SK-N-SH (cell line): Measurements from ENCODE around the gene PEX26. TPM values are rescaled to one million over a fixed set of nuclear protein-coding genes. Genes with fewer than 3 reads are reported as not detected.
A peak's percentile ranks its signal among the peaks of the same experiment; 100 is the strongest.
"Not testable (repeated sequence)": the region's sequence is repeated elsewhere in the genome, so short reads cannot be mapped to it uniquely, and the experiment has no call there.

Experiments
- CTCF ChIA-PET: fragments of 300-600, 350-600 bp; formaldehyde crosslinking; extraction: SDS; loops from one replicate; lab custom pipeline; 2021; lab: Yijun Ruan, JAX
- POLR2A ChIA-PET: fragments of 350-600 bp; sonication (Branson Sonifier 250); formaldehyde crosslinking; extraction: SDS; loops from one replicate; lab custom pipeline; 2020; ENCODE audit warnings: antibody characterized with exemption, inconsistent platforms; lab: Yijun Ruan, JAX
- DNase-seq: peaks from one replicate; pipeline ENCODE4 v3.0.0; 2012
- H2AFZ ChIP-seq: fragments of 200-600 bp; sonication (generic); 2 replicates; pipeline ENCODE4 v1.8.1; 2016; ENCODE audit warnings: antibody characterized with exemption, mild to moderate bottlenecking, low read depth
- H3F3A ChIP-seq: fragments of 200-600 bp; sonication (generic); replicated peaks from 2 replicates; pipeline ENCODE3; 2016; ENCODE audit warnings: antibody characterized with exemption, mild to moderate bottlenecking; ENCODE audit not compliant: insufficient read depth
- H3K27ac ChIP-seq, 2 experiments: fragments of 200-500 bp in 1 of 2; fragments of 200-600 bp in 1 of 2; sonication (Bioruptor generic) in 1 of 2; sonication (generic), shearing (Covaris generic) in 1 of 2; 2 replicates each; pipeline versions ENCODE4 v1.5.1 to v1.6.1; 2014 to 2016; ENCODE audit warnings: low read depth in 2 of 2, inconsistent platforms in 1 of 2, low read length in 1 of 2, mild to moderate bottlenecking in 1 of 2, mixed read lengths in 1 of 2
- H3K27me3 ChIP-seq: fragments of 200-600 bp; sonication (generic), shearing (Covaris generic); 2 replicates; pipeline ENCODE4 v1.6.1; 2016; ENCODE audit warnings: mixed run types; ENCODE audit not compliant: insufficient read depth
- H3K36me3 ChIP-seq, 2 experiments: fragments of 200-500 bp in 1 of 2; fragments of 200-600 bp in 1 of 2; sonication (Bioruptor generic) in 1 of 2; sonication (generic) in 1 of 2; replicated peaks in 1 of 2; 2 replicates each; pipeline versions ENCODE3 to v1.5.1; 2014 to 2016; ENCODE audit warnings: low read length in 1 of 2, mild to moderate bottlenecking in 1 of 2; ENCODE audit not compliant: insufficient read depth in 2 of 2, control insufficient read depth in 1 of 2
- H3K4me1 ChIP-seq, 2 experiments: fragments of 200-500 bp in 1 of 2; fragments of 200-600 bp in 1 of 2; sonication (Bioruptor generic) in 1 of 2; sonication (generic), shearing (Covaris generic) in 1 of 2; 2 replicates each; pipeline versions ENCODE4 v1.5.1 to v1.6.1; 2014 to 2016; ENCODE audit warnings: low read depth in 1 of 2, low read length in 1 of 2, mixed run types in 1 of 2; ENCODE audit not compliant: insufficient read depth in 2 of 2, control insufficient read depth in 1 of 2
- H3K4me2 ChIP-seq: fragments of 200-600 bp; sonication (generic), shearing (Covaris generic); 2 replicates; pipeline ENCODE4 v1.6.1; 2017; ENCODE audit warnings: mixed run types
- H3K4me3 ChIP-seq, 2 experiments: fragments of 200-500 bp in 1 of 2; fragments of 200-600 bp in 1 of 2; sonication (Bioruptor generic) in 1 of 2; sonication (generic), shearing (Covaris generic) in 1 of 2; 2 replicates each; pipeline versions ENCODE4 v1.5.1 to v1.8.1; 2014 to 2016; ENCODE audit warnings: low read depth in 2 of 2, inconsistent platforms in 1 of 2, low read length in 1 of 2, mild to moderate bottlenecking in 1 of 2, mixed read lengths in 1 of 2, moderate library complexity in 1 of 2
- H3K79me2 ChIP-seq: fragments of 200-600 bp; sonication (generic); 2 replicates; pipeline ENCODE4 v1.8.1; 2017; ENCODE audit warnings: mild to moderate bottlenecking; ENCODE audit not compliant: insufficient read depth
- H3K9ac ChIP-seq: fragments of 200-600 bp; sonication (generic); 2 replicates; pipeline ENCODE4 v1.6.1; 2017; ENCODE audit warnings: mixed run types
- H3K9me2 ChIP-seq: fragments of 200-600 bp; sonication (generic); 2 replicates; pipeline ENCODE4 v1.6.1; 2017; ENCODE audit warnings: mixed run types
- H3K9me3 ChIP-seq: fragments of 200-600 bp; sonication (generic); 2 replicates; pipeline ENCODE4 v1.6.1; 2017; ENCODE audit warnings: mixed run types, mild to moderate bottlenecking, moderate library complexity
- H4K20me1 ChIP-seq: fragments of 200-600 bp; sonication (generic); 2 replicates; pipeline ENCODE4 v1.6.1; 2017; ENCODE audit warnings: mild to moderate bottlenecking, mixed run types; ENCODE audit not compliant: insufficient read depth
- FOSL2 ChIP-seq: IDR thresholded peaks from 2 replicates; pipeline ENCODE4 v1.4.0; 2012; ENCODE audit warnings: low read depth, mild to moderate bottlenecking, moderate library complexity, borderline replicate concordance
- MXI1 ChIP-seq: IDR thresholded peaks from 2 replicates; pipeline ENCODE4 v1.6.1; 2012; ENCODE audit warnings: mild to moderate bottlenecking, low read depth, low read length, improper control_type of control experiment
- NFIC ChIP-seq: IDR thresholded peaks from 2 replicates; pipeline ENCODE4 v1.4.0; 2012; ENCODE audit warnings: borderline replicate concordance
- NRF1 ChIP-seq: IDR thresholded peaks from 2 replicates; pipeline ENCODE4 v1.6.1; 2012; ENCODE audit warnings: low read depth, mild to moderate bottlenecking, low read length
- RCOR1 ChIP-seq: fragments of 150-350 bp; IDR thresholded peaks from 2 replicates; pipeline ENCODE4 v1.6.1; 2017; ENCODE audit warnings: antibody characterized with exemption, low read length
- RXRA ChIP-seq: IDR thresholded peaks from 2 replicates; pipeline ENCODE4 v1.4.0; 2012; ENCODE audit warnings: low read depth, mild to moderate bottlenecking, borderline replicate concordance
- WGBS: methylation state at CpG from one replicate; pipeline ENCODE4 v1.1.6; 2017; ENCODE audit warnings: low lambda C conversion rate; 5-methylcytosine and 5-hydroxymethylcytosine counted together
- polyA plus RNA-seq, 3 experiments: library from polyadenylated mRNA; depleted of rRNA; stranded (reverse); fragments of >200 nt; gene quantifications; 2 replicates each; pipeline ENCODE4 v1.2.3, GENCODE V29; 2012
- TF ChIP-seq, protein P1 (sequence below): fragments of 200-600 bp; sonication (generic); IDR thresholded peaks from 2 replicates; pipeline ENCODE4 v1.6.1; 2017; ENCODE audit warnings: antibody characterized with exemption, mild to moderate bottlenecking, moderate library complexity
- TF ChIP-seq, protein P2 (sequence below): fragments of 150-350 bp; IDR thresholded peaks from 2 replicates; pipeline ENCODE4 v1.6.1; 2016; ENCODE audit warnings: mild to moderate bottlenecking, low read depth, low read length

The PEX26 gene
- polyA plus RNA-seq, 1 of the 3 experiments (the other 2 are of a cell fraction) = 13.0 TPM

DNA sequence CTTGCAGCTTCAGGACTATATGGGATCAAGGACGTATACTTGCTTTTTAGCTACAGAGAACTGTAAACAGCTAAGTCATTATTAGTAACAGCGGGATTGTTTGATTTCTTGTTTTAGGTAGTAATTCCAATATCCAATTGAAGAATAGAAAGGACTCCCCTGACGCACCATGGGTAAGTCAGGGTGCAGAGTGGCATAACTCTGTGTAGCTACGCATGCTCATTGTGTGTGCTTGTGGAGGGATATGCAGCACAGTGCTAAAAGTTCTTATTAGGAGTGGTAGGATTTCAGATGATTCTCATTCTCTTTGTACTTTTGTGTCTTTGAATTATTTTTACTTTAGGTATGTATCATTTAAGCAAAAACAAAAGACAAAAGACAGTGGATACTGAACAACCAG lies 7.7 kb upstream of the PEX26 start:
- Histone ChIP-seq H3F3A (no peaks in the 10 kb centered on the region), H3K27me3 (no peaks in the 10 kb centered on the region), H3K4me2 (no peak overlapping the region), H3K4me1 (no peaks in the 10 kb centered on the region; a peak in 1 of 4 replicates), H3K27ac (no peak overlapping the region), H3K9me3 (no peaks in the 10 kb centered on the region), H3K9me2 (no peaks in the 10 kb centered on the region), H2AFZ (no peak overlapping the region), H3K9ac (no peak overlapping the region), H4K20me1 (no peaks in the 10 kb centered on the region), H3K4me3 (no peak overlapping the region), H3K36me3 (no peaks in the 10 kb centered on the region), H3K79me2 (no peaks in the 10 kb centered on the region)
- TF ChIP-seq NRF1 (no peak), RXRA (no peak)
- TF ChIP-seq, protein P1, sequence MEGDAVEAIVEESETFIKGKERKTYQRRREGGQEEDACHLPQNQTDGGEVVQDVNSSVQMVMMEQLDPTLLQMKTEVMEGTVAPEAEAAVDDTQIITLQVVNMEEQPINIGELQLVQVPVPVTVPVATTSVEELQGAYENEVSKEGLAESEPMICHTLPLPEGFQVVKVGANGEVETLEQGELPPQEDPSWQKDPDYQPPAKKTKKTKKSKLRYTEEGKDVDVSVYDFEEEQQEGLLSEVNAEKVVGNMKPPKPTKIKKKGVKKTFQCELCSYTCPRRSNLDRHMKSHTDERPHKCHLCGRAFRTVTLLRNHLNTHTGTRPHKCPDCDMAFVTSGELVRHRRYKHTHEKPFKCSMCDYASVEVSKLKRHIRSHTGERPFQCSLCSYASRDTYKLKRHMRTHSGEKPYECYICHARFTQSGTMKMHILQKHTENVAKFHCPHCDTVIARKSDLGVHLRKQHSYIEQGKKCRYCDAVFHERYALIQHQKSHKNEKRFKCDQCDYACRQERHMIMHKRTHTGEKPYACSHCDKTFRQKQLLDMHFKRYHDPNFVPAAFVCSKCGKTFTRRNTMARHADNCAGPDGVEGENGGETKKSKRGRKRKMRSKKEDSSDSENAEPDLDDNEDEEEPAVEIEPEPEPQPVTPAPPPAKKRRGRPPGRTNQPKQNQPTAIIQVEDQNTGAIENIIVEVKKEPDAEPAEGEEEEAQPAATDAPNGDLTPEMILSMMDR = no peak
- TF ChIP-seq, protein P2, sequence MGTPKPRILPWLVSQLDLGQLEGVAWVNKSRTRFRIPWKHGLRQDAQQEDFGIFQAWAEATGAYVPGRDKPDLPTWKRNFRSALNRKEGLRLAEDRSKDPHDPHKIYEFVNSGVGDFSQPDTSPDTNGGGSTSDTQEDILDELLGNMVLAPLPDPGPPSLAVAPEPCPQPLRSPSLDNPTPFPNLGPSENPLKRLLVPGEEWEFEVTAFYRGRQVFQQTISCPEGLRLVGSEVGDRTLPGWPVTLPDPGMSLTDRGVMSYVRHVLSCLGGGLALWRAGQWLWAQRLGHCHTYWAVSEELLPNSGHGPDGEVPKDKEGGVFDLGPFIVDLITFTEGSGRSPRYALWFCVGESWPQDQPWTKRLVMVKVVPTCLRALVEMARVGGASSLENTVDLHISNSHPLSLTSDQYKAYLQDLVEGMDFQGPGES = no peak
- DNase-seq = no peak
- CTCF ChIA-PET = interaction anchor here (0.7 to 2.5 kb wide), 7 partner anchors 14 to 327 kb away, joined by 3 to 16 read pairs (median 3); no protein-coding TSS in a partner anchor
- POLR2A ChIA-PET = no interaction called here
- 95% methylated on average over 4 of the region's 4 CpGs for WGBS

DNA sequence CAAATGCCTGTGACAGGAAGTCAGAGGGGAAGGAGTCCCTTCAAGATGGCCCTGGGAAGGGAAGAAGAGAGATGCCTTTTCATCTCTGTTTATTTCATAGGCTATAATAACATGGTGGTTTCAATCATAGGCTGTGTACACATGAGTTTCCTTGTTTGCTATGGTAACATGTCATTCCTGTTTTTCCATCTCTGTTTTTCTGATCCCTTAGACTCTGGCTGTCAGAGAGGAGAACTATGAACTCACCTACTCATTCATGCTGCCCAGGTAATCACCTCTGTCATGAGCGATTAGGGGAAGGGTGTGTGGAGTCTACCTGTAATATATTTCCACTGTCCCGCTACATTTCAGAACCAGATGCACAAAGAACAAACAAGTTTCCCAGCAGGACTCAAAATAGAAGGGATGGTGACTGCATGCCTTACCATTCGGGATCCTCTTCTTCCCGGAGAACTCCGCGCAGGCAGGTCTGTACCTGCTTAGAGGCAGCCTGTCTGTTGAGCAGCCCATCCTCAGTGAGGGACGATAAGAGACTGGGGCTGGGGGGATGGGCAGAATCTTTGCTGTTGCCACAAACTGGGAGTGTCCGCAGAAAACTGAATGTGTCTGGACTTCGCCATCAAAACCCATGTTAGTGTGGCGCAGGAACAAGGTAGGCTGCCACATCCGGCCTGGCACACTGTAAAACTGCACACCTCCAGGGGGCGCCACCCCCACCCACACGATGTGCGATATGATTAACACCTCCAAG lies 7.1 kb upstream of the PEX26 start:
- no peaks in the 10 kb centered on the region for H3F3A ChIP-seq

DNA sequence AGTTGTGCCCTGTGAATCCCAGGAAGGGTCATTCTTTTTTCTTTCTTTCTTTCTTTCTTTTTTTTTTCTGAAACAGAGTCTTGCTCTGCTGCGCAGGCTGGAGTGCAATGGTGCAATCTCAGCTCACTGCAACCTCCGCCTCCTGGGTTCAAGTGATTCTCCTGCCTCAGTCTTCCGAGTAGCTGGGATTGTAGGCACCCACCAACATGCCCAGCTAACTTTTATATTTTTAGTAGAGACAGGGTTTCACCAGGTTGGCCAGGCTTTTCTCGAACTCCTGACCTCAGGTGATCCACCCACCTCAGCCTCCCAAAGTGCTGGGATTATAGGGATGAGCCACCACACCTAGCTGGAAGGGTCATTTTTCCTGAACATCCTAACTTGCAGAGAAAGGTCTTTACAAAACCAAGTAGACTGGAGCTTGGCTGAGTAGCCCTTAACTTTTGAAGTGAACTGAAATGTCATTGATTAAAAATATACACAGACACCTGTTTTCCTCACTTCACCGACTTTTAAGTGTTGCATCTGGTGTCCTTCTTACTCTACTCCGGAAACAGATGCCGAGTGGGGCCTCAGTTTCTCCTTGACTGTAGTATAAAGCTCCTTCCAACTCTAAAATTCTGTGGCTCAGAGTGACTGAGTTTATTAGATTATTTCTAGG lies 6.4 kb upstream of the PEX26 start:
- DNase-seq, POLR2A ChIA-PET, H3K36me3 ChIP-seq, H3F3A ChIP-seq, H3K27ac ChIP-seq, H3K27me3 ChIP-seq, H4K20me1 ChIP-seq, H3K4me2 ChIP-seq, H3K9me3 ChIP-seq, H3K9ac ChIP-seq, H2AFZ ChIP-seq, H3K79me2 ChIP-seq, H3K4me1 ChIP-seq, H3K4me3 ChIP-seq, H3K9me2 ChIP-seq: not testable (repeated sequence)
- 90% methylated on average over 7 of the region's 7 CpGs for WGBS
- CTCF ChIA-PET = interaction anchor here (0.6 to 9.7 kb wide), 12 partner anchors 8 to 1002 kb away, joined by 3 to 186 read pairs (median 4); partner anchors contain the start of gene MICAL3

More for the DNA sequence above, 7.1 kb upstream of the PEX26 start:
- 83% methylated on average over 11 of the region's 14 CpGs for WGBS
- Histone ChIP-seq H3K27ac (no peak overlapping the region), H3K4me1 (no peaks in the 10 kb centered on the region; a peak in 1 of 4 replicates), H2AFZ (no peak overlapping the region), H3K36me3 (no peaks in the 10 kb centered on the region), H3K9ac (no peak overlapping the region), H3K9me2 (no peaks in the 10 kb centered on the region), H3K9me3 (no peaks in the 10 kb centered on the region), H3K79me2 (no peaks in the 10 kb centered on the region), H3K27me3 (no peaks in the 10 kb centered on the region), H4K20me1 (no peaks in the 10 kb centered on the region), H3K4me2 (no peak overlapping the region), H3K4me3 (no peak overlapping the region)
- POLR2A ChIA-PET = no interaction called here
- TF ChIP-seq RCOR1 (no peak), FOSL2 (no peak), NFIC (no peak), MXI1 (no peak)
- TF ChIP-seq, protein P1 = peak; percentile 54
- no peak for DNase-seq
- CTCF ChIA-PET = interaction anchor here (0.7 to 9.7 kb wide), 10 partner anchors 14 to 240 kb away, joined by 3 to 186 read pairs (median 4); partner anchors contain the start of gene MICAL3
